Neural cell (in vitro differentiated cells): Measurements from ENCODE around the gene FMC1. TPM values are rescaled to one million over a fixed set of nuclear protein-coding genes. Genes with fewer than 3 reads are reported as not detected.

ENCODE experiments used
- H2AFZ ChIP-seq: fragments of 200-600, 300-800 bp; sonication (generic), shearing (Covaris generic); 2 replicates; pipeline ENCODE4 v1.6.0; 2014; ENCODE audit warnings: low read depth, mild to moderate bottlenecking, antibody characterized with exemption, low read length, moderate library complexity
- H3F3A ChIP-seq: fragments of 200-600 bp; shearing (Covaris generic); 2 replicates; pipeline ENCODE4 v1.6.1; 2016; ENCODE audit warnings: mild to moderate bottlenecking, moderate library complexity, mixed read lengths, antibody characterized with exemption, low read length; ENCODE audit not compliant: insufficient read depth, poor library complexity, severe bottlenecking
- H3K27ac ChIP-seq: fragments of 200-600, 300-800 bp; sonication (generic), shearing (Covaris generic); 2 replicates; pipeline ENCODE4 v1.5.1; 2014; ENCODE audit warnings: mild to moderate bottlenecking, low read length, moderate library complexity
- H3K27me3 ChIP-seq: fragments of 300-800, 200-600 bp; sonication (generic), shearing (Covaris generic); 2 replicates; pipeline ENCODE4 v1.6.0; 2014; ENCODE audit warnings: mild to moderate bottlenecking, low read depth, low read length, moderate library complexity; ENCODE audit not compliant: insufficient read depth
- H3K36me3 ChIP-seq: fragments of 300-800, 200-600 bp; sonication (generic), shearing (Covaris generic); 2 replicates; pipeline ENCODE4 v1.5.1; 2014; ENCODE audit warnings: mild to moderate bottlenecking, antibody characterized with exemption, low read length, moderate library complexity; ENCODE audit not compliant: insufficient read depth
- H3K4me2 ChIP-seq: fragments of 300-800, 200-600 bp; sonication (generic), shearing (Covaris generic); 2 replicates; pipeline ENCODE4 v1.6.0; 2014; ENCODE audit warnings: mild to moderate bottlenecking, low read length
- H3K4me3 ChIP-seq: fragments of 300-800, 200-600 bp; sonication (generic), shearing (Covaris generic); 2 replicates; pipeline ENCODE4 v1.5.1; 2014; ENCODE audit warnings: mild to moderate bottlenecking, low read length, moderate library complexity
- H3K79me2 ChIP-seq: fragments of 200-600 bp; shearing (Covaris generic); replicated peaks from 2 replicates; pipeline ENCODE4 v1.6.0; 2014; ENCODE audit warnings: mild to moderate bottlenecking, low read length, moderate library complexity; ENCODE audit not compliant: insufficient read depth
- H3K9ac ChIP-seq: fragments of 300-800, 200-600 bp; sonication (generic), shearing (Covaris generic); 2 replicates; pipeline ENCODE4 v1.6.1; 2016; ENCODE audit warnings: mild to moderate bottlenecking, low read length, mixed read lengths
- H3K9me2 ChIP-seq: fragments of 200-600 bp; shearing (Covaris generic); 2 replicates; pipeline ENCODE4 v1.6.1; 2016; ENCODE audit warnings: mild to moderate bottlenecking, low read length, mixed read lengths; ENCODE audit not compliant: insufficient read depth
- H3K9me3 ChIP-seq: fragments of 200-600, 300-800 bp; sonication (generic), shearing (Covaris generic); 2 replicates; pipeline ENCODE4 v1.6.1; 2016; ENCODE audit warnings: mild to moderate bottlenecking, mixed run types, low read length, moderate library complexity, mixed read lengths
- H4K20me1 ChIP-seq: fragments of 200-600 bp; shearing (Covaris generic); 2 replicates; pipeline ENCODE4 v1.6.1; 2016; ENCODE audit warnings: mild to moderate bottlenecking, mixed run types; ENCODE audit not compliant: insufficient read depth
- CTCF ChIP-seq: fragments of 450-650 bp; IDR thresholded peaks from 2 replicates; pipeline ENCODE4 v1.5.1; 2014; ENCODE audit warnings: antibody characterized with exemption, mild to moderate bottlenecking, moderate library complexity; ENCODE audit not compliant: poor library complexity, severe bottlenecking
- EP300 ChIP-seq: fragments of 450-650 bp; conservative IDR thresholded peaks from 2 replicates; pipeline ENCODE4 v1.6.1; 2014; ENCODE audit warnings: antibody characterized with exemption, mild to moderate bottlenecking, moderate library complexity; ENCODE audit not compliant: poor library complexity, severe bottlenecking
- EZH2 ChIP-seq: fragments of 200-600, 300-800 bp; shearing (Covaris generic), sonication (generic); IDR thresholded peaks from 2 replicates; pipeline ENCODE4 v1.6.1; 2014; ENCODE audit warnings: antibody characterized with exemption, low read length, borderline replicate concordance, mild to moderate bottlenecking; ENCODE audit not compliant: insufficient read depth, poor library complexity, severe bottlenecking
- MXI1 ChIP-seq: fragments of 450-650 bp; conservative IDR thresholded peaks from 2 replicates; pipeline ENCODE4 v1.6.1; 2014; ENCODE audit warnings: antibody characterized with exemption, mild to moderate bottlenecking; ENCODE audit not compliant: poor library complexity, severe bottlenecking
- POLR2AphosphoS5 ChIP-seq: IDR thresholded peaks from 2 replicates; pipeline ENCODE4 v1.6.1; 2012
- RAD21 ChIP-seq: fragments of 450-650 bp; conservative IDR thresholded peaks from 2 replicates; pipeline ENCODE4 v1.6.1; 2014; ENCODE audit warnings: antibody characterized with exemption, mild to moderate bottlenecking, moderate library complexity
- REST ChIP-seq: IDR thresholded peaks from 2 replicates; pipeline ENCODE4 v1.6.1; 2012; ENCODE audit warnings: borderline replicate concordance
- SMC3 ChIP-seq: fragments of 450-650 bp; conservative IDR thresholded peaks from 2 replicates; pipeline ENCODE4 v1.6.1; 2014; ENCODE audit warnings: antibody characterized with exemption, mild to moderate bottlenecking, moderate library complexity; ENCODE audit not compliant: poor library complexity
- TAF1 ChIP-seq: IDR thresholded peaks from 2 replicates; pipeline ENCODE4 v1.6.1; 2012; ENCODE audit warnings: low read depth
- polyA plus RNA-seq: library from polyadenylated mRNA; depleted of rRNA; stranded (reverse); fragments of >200 nt; gene quantifications from 2 replicates; pipeline ENCODE4 v1.2.3, GENCODE V29; 2014

Gene FMC1
- polyA plus RNA-seq, 1 donor from 2014 or later, result 54.8 TPM

- TF ChIP-seq EP300, result no peak
- TF ChIP-seq POLR2AphosphoS5, result no peak
- TF ChIP-seq RAD21, result no peak
- TF ChIP-seq REST, result no peak
- TF ChIP-seq EZH2, result no peak
- TF ChIP-seq TAF1, result no peak
- TF ChIP-seq SMC3, result no peak
- no peak for TF ChIP-seq CTCF
- no peak for TF ChIP-seq MXI1
- H3K4me3 ChIP-seq, result no peak overlapping the region
- no peak overlapping the region for H2AFZ ChIP-seq
- no peaks in the 10 kb centered on the region for H3K9me2 ChIP-seq
- H4K20me1 ChIP-seq, result no peaks in the 10 kb centered on the region
- H3F3A ChIP-seq, result no peaks in the 10 kb centered on the region
- H3K4me2 ChIP-seq, result no peak overlapping the region
- no peak overlapping the region for H3K9ac ChIP-seq
- no peak overlapping the region for H3K27ac ChIP-seq
- peaks cover 19% of the 10 kb centered on the region for H3K36me3 ChIP-seq
- no peaks in the 10 kb centered on the region for H3K27me3 ChIP-seq
- H3K9me3 ChIP-seq, result no peaks in the 10 kb centered on the region
- no peaks in the 10 kb centered on the region for H3K79me2 ChIP-seq
These were observed 41.8 kb upstream of the FMC1 start for GRCh38 chr7:139299296-139299695.

- Histone ChIP-seq H3K4me2 (no peak overlapping the region), H3K27ac (no peak overlapping the region), H3K4me3 (no peak overlapping the region), H3K9ac (no peak overlapping the region), H3K79me2 (no peaks in the 10 kb centered on the region), H3F3A (no peaks in the 10 kb centered on the region), H3K36me3 (peaks cover 19% of the 10 kb centered on the region), H3K9me2 (no peaks in the 10 kb centered on the region), H3K27me3 (no peaks in the 10 kb centered on the region), H3K9me3 (no peaks in the 10 kb centered on the region), H4K20me1 (no peaks in the 10 kb centered on the region), H2AFZ (no peak overlapping the region)
- TF ChIP-seq POLR2AphosphoS5 (no peak), EZH2 (no peak), EP300 (no peak), TAF1 (no peak), MXI1 (no peak), CTCF (no peak), RAD21 (no peak), REST (no peak), SMC3 (no peak)
These were observed 40.7 kb upstream of the FMC1 start for GRCh38 chr7:139300390-139300789.
